Activated CD4-positive, CD25-positive, alpha-beta regulatory T cell treated with anti-CD3 and anti-CD28 coated beads, Interleukin-2, amount 50 U/mL, for 16 hours (primary cell): ENCODE measurements around the gene CCNI.
A peak's percentile ranks its signal among the peaks of the same experiment; 100 is the strongest.
"Not testable (repeated sequence)": the region's sequence is repeated elsewhere in the genome, so short reads cannot be mapped to it uniquely, and the experiment has no call there.

Experiments used
- DNase-seq: peaks from one replicate; pipeline ENCODE4 v3.0.0-alpha.2; 2020; ENCODE audit warnings: low read depth, low spot score

Gene CCNI, protein sequence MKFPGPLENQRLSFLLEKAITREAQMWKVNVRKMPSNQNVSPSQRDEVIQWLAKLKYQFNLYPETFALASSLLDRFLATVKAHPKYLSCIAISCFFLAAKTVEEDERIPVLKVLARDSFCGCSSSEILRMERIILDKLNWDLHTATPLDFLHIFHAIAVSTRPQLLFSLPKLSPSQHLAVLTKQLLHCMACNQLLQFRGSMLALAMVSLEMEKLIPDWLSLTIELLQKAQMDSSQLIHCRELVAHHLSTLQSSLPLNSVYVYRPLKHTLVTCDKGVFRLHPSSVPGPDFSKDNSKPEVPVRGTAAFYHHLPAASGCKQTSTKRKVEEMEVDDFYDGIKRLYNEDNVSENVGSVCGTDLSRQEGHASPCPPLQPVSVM

DNA sequence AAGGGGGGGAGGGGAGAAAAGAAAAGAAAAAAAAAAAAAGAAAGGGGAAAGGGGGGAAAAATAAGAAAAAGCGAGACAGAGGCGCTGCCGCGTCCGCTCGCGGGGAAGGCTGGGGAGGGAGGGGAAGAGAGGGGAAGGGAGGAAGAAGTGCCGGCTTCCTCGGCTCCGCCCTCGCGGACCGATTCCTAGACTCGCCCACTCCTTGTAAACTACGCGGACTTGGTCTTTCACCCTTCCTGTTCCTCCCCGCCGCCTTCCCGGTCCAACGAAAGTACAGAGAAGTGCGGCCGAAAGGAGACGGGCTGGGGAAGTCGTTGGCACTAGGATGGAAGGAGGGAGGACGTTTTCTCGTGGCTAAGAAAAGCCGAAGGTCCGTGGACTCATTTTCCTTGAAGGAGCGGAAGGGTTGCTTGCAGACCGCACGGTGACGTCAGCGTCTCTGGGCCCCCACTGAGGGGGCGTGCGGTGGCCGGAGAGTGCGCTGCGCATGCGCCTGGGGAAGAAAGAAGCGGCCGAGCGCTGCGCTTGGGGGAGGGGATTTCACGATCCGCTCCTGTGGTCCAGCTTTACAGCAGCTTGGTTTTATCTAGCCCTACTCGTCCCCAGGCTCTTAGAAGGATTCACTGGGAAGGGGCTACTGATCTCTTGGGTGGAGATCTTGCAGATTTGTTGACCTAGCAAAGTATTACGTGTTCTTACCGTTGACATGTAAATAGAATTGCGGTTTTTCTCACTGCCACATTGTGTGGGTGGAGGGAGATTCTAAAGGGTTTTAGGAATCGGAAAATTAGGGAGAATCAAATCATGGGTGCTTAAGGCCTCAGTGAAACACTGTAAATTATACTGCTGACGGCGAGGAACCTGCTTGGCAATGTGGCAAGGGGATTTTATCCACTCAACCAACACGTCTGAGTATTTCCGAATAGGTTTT is at the start of gene CCNI:
Gene CCNI (minus strand): TSS at position 121 of the 931 bp plus-strand sequence. CDS start 9,627 bp downstream, outside the sequence.
- peak; percentile 86 for DNase-seq

DNA sequence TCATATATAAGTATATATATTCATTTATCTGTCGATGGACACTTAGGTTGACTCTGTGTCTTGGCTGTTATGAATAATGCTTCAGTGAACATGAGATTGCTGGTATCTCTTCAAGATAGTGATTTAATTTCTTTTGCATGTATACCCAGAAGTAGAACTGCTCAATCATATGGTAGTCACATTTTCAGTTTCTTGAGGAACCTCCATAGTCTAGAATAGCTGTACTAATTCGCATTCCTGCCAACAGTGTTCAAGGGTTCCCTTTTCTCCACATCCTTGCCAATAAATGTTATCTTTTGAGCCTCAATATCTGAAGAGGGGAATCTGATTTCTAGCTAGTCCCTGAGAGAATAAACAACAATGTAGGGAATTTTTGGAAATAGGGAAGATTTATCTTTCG is 48.8 kb upstream of the CCNI start:
- DNase-seq, result no peak

DNA sequence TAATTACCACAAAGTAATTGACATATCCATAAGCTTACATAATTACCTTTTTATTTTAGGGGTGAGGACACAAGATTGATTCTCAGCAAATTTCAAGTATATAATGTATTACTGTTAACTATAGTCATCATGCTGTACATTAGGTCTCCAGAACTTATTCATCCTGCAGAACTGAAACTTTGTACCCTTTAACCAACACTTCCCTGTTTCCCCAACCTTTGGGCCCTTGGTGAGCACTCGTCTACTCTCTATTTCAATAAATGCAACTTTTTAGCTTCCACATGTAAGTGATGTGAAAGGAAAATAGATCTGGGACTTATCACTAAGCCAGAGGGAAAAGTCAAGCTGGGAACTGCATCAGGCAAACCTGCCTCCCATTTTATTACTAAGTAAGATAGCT is 47.6 kb upstream of the CCNI start:
- no peak for DNase-seq

DNA sequence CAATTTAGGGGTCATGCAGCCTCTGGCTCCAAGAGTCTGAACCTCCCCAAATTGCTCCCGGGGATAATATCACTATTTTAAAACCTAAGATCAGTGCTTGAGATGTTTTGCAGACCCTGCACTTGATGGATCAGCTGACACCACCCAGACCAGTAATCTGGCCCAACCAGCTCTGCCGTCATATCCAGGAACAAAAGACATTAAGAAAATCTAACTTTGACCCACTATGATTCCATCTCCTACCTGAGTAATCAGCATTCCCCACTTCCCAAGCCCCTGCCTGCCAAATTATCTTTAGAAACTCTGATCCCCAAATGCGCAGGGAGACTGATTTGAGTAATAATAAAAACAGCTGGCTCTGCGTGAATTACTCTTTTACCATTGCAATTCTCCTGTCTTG is 46.9 kb upstream of the CCNI start:
- no peak for DNase-seq

DNA sequence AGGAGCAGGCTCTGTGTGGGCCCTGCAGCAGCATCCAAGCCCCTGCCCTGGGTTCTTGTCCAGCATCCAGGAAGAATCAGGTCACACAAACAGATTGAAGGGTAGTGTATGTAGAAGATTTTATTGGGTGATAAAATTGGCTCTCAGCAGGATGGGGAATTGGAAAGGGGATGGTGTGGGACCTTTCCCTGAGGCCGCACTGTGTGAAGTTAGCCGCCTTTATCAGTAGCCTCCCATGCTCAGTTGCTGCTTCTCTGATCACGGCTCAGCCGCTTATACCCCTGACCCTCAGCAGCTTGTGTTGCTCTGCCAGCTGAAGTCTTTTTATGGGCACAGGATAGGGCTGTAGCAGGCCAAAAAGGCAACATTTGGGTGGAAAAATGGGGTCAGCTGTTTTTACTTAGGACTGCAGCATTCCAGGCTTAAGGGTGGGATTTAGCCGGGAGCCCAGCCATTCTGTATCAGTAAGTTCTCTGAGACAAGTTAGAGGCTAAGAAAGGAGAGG is 46.0 kb upstream of the CCNI start:
- no peak for DNase-seq

DNA sequence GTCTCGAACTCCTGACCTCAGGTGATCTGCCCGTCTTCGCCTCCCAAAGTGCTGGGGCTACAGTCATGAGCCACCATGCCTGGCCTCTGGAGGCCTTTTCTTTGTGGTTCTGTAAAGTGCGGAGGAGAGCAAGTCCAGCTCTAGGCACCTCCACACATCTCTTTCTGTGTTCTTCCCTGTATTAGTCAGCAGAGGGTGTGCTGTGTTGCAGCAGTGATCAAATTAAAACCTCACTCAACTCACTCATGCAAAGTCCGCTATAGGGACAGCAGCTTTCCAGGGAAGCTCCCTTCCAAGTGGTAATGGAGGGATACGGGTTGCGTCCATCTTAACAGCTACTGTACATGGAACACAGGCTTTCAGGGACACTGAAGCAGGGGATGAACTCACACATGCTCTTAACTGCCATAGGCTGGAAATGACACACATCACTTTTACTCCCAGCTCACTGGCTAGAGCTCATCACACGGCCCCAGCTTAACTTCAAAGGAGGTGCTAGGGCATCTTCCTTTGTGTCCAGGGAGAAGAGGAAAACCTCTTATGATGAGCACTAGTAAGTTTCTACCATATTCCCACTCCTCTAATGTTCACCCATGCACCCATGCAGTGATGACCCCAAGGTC is 45.2 kb upstream of the CCNI start:
- no peak for DNase-seq

DNA sequence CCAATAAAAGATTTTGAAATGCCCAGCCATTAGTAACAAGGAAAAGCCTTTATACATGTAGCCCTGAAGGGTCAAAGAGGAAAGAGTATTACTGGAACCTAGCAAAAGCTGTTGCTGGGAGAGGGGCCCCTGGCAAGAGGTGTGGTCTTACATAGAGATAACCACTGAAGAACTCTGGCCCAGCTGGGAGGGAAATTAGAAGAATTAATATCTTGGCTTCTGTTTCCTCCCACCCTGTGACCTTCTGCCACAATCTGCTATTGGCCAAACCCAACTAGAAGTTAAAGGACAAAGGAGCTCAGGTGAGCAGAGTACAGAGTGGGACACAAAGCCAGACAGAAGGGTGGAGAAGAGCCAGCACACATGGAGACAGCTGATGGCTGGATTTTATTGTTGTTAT is 41.9 kb upstream of the CCNI start:
- no peak for DNase-seq

DNA sequence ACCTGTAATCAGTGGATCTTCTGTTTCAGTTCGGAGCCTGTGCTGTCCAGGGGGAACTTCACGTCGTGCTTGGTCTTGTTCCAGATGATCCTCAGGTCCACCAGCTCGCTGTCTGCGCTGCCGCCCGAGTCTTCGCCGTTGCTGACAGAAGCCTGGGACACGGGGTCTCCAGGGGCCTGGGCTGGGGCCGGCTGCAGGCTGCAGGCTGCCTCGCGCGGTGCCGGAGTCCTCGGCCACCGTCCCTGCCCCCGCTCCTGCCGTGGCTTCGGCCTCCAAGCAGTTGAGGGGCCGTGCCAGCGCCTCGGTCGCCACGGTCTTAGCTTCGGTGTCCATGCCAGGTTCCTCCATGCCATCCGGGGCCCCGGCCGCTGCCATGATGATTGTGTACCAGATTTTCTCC is 37.3 kb upstream of the CCNI start:
- no peak for DNase-seq

DNA sequence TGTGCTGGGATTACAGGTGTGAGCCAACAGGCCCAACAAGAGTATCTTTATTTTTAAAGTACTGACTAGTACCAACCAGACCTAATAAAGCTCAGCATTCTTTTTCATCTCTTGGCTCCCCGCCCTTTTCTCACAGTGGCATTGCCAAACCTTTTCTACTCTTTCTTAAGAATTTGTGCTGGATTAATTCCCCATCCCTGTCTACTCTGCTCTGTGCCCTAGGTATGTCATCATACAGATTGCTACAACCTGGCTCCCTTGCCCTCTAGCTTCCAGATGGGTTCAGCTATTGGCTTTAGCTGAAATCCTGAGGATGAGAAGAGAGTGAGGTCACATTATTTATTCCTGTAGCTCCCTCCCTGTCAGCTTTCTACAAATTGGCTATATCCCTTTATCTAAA is 34.9 kb upstream of the CCNI start:
- no peak for DNase-seq

DNA sequence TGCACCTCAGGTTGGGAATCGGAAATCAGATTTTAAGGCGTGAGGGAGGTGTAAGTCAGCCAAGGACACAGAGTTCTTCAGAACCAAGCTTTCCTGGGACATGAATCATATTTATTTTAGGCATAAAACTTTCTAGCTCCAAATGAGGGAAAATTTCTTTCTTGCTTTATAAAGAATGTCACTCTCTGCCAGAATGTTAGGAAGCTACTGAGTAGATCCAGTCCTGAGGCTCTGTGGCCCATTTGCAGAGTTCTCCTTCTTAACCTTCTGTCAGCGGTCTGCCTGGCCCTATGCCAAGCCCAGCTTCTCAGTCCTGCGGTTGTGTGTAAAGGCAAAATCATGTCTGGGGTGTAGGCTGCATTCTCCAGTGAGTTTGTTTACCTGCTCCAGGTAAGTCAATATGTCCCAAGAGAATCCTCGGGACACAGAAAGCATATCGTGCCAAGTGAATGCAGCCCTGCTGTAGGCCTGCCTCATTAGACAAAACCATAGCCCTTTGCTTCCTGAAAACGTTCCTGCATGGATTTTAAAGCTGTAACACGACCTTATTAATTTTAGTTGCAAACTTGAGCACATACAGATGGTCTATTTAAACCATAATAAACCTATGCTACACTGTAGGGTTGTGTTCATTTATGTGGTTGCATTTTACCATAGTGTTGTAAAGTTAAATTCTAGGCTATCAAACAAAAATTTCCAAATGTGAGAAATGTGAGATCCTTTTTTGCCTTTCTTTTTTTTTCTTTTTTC is 29.2 kb upstream of the CCNI start:
- no peak for DNase-seq

DNA sequence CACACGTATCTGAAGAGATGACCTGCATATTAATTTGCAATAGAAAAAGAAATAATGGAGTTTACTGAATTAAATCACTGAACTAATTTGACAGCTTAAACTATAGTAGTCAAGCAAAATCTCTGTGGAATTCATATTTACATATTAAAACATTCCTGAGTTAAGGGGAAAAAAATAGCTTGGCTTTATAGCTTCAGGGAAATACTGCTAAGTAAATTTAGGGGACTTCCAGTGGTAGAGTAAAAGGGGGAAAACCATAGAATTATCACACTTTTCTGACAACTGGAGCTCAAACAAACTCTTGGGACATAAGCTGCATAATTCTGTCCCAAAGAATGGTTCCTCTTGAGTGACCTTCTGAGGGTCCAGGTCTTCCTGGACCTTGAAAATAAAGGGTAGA is 28.6 kb upstream of the CCNI start:
- DNase-seq, result no peak

DNA sequence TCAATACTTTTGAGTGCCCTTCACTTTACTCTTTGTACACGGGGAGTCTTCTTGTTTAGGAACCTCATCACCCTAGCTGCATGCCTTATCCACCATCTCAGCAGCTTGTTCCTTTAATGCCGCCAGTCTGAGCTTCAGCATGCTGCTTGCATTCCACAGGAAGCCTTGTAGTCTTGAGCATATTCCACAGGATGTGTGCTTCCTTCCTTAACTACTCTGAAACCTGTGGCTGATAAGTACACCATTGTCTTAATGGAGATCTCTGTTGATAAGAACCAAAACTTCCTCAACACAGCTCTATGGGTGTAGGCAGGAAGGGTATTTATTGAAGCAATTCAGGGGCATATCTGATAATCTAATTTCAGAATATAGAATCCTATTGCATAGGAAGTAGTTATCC is 24.4 kb upstream of the CCNI start:
- DNase-seq, result no peak

DNA sequence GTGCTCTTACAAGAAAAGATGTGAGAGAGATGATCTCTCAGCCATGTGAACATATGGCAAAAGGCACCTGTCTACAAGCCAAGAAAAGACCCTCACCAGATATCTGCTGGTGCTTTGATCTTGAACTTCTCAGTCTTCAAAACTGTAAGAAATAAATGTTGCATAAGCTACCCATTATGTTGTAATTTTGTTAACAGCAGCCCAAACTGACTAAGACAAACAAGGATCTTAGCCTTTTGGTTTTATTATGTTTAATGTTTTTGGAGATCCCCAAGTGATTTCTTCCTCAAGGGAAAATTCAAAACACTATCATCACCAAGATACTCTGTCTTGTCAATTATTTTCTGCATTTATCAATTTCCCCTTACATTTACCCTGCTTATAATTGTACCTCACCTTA is 21.8 kb upstream of the CCNI start:
- no peak for DNase-seq

DNA sequence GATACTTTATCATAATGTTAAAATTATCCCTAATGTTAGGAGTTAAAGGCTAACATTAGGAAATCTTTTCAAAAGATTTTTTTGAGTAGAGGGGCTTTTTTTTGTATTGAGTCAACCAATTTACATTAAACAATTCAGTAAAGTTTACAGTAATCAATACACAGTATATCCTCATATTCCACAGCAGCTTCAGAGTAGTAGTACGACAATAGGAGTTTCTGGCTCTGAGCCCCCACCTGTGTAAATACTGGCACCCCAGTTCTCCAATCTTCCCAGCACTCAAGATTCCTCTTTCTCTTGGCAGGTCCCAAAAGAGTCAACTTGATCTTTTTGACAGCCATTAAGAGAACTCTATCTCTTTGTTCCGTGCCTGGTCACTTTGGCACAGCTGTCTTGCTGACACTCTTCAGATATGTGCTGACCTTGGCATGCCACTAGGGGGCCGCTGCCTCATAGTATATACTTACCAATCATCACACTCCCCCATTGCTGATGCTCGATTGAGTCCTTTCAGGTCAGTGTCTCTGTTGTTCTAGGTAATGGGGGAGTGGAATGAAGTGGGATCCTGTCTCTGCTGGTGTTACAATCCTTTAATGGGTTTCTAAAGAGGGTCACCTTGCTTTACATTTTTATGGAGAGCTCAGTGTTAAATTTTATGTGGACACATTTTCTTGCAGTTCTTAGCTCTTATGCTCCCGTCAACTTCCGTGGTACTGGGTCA is 19.5 kb upstream of the CCNI start:
- DNase-seq, result peak; percentile 50

DNA sequence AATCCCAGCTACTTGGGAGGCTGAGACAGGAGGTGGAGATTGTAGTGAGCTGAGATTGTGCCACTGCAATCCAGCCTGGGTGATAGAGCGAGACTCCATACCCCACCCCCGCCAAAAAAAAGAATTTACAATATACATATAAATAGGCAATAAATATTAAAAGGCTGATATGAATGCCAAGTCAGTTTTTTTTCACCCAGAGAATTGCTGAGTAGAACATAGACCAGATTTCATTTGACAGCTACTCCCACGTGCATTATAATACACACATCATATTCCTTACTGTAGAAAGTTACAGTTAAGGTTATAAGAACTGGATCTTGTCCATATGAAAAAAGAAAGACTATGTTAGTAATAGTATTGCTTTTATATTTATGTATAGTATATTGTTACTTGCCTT is 18.7 kb upstream of the CCNI start:
- no peak for DNase-seq

DNA sequence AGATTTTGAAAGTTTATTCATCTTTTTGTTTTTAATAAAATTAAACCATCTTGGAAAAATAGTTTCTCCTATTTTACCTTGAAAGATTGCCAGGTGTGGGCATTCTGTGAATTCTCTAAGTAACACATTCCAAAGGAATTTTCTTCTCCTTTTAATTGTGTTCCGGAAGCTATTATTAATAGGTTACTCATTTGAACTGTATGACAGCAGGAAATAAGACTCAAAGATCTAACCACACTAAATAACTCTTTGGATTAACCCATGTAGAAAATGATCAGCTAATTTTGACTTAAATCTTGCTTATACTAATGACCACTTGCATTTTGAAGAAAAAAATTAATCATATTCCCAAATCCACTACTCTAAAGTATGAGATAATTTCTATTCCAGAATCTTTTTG is 17.6 kb upstream of the CCNI start:
- no peak for DNase-seq

DNA sequence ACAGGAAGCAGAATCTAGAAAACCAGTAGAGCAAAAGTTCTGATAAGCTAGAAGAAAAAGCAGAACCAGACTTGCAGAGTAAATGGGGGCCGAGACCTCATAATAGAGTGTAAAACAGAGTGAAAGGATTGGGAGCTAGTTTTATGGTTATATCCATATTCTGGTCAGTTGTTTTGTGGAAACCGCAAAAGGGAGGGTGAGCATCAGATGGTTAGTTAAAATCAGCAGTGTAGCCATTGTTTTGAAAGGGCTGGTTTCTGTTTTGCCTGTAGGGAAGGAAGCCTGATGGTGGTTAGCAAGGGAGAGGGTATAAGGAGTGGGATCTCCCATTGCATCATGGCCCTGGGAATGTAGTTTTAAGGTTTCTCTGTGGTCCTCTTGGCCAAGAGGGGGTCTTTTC is 17.2 kb upstream of the CCNI start:
- DNase-seq, result no peak

DNA sequence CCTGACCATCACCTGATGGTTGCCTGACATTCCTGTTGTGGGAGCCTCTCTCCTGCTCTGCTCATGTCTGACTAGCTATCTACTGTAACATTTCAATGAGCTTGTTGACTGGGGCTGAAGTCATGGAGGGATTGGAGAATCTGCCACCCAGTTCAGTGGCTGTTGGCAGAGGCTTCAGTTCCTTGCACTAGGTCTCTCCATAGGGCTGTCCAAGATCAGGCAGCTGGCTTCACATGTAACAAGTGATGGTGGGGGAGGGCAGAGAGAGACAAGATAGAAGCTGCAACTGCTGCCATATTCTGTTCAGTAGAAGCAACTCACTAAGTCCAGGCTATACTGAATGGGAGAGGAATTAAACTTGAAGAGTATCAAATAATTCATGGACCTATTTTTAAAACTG is 14.1 kb upstream of the CCNI start:
- DNase-seq, result no peak

DNA sequence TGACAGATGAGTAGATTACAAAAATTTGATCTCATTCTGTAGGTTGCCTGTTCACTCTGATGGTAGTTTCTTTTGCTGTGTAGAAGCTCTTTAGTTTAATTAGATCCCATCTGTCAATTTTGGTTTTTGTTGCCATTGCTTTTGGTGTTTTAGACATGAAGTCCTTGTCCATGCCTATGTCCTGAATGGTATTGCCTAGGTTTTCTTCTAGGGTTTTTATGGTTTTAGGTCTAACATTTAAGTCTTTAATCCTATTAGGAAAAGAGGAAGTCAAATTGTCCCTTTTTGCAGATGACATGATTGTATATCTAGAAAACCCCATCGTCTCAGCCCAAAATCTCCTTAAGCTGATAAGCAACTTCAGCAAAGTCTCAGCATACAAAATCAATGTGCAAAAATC is 11.2 kb upstream of the CCNI start:
- not testable (repeated sequence) for DNase-seq

DNA sequence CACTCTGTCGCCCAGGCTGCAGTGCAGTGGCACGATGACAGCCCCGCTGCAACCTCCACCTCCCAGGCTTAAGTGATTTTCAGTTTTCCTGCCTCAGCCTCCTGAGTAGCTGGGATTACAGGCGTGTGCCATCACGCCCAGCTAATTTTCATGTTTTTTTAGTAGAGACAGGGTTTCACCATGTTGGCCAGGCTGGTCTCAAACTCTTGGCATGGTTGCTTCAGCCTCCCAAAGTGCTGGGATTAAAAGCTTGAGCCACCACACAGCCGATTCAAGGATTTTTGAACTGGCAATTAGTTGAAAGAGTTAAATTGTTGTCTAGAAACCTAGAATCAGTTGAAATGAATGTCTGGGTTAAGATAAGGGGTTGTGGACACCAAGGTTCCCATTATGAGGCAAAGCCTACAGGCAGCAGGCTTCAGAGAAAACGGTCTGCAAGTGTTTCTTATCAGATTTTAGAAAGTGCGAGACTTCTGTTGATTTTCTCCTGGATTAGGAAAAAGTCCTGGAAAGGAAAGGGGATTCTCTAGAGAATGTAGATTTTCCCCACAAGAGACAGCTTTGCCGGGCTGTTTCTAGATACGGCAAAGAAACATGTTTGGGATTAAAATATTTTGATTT is 8.3 kb upstream of the CCNI start:
- DNase-seq, result no peak
